K562 (cell line): ENCODE measurements around the gene SH3BP5L. TPM values are rescaled to one million over a fixed set of nuclear protein-coding genes. Genes with fewer than 3 reads are reported as not detected.

Source experiments
- ASH1L ChIP-seq: fragments of 450-650 bp; IDR thresholded peaks from 2 replicates; pipeline ENCODE4 v1.6.1; 2018; ENCODE audit warnings: borderline replicate concordance, mild to moderate bottlenecking, low read depth; ENCODE audit not compliant: partially characterized antibody
- COPS2 ChIP-seq: fragments of 450-650 bp; conservative IDR thresholded peaks from 2 replicates; pipeline ENCODE4 v1.6.1; 2016; ENCODE audit warnings: mild to moderate bottlenecking, moderate library complexity
- DDX20 ChIP-seq: fragments of 450-650 bp; IDR thresholded peaks from 2 replicates; pipeline ENCODE4 v1.6.1; 2016; ENCODE audit warnings: missing genetic modification characterization, low read depth, mild to moderate bottlenecking, missing compliant biosample characterization, moderate library complexity
- GTF2F1 ChIP-seq: IDR thresholded peaks from 2 replicates; pipeline ENCODE4 v1.6.1; 2011; ENCODE audit warnings: low read depth, low read length, improper control_type of control experiment
- GTF3C2 ChIP-seq: IDR thresholded peaks from 3 replicates; pipeline ENCODE4 v1.6.1; 2011; ENCODE audit warnings: borderline replicate concordance, mild to moderate bottlenecking, moderate library complexity; ENCODE audit not compliant: insufficient read length; ENCODE audit errors: extremely low read depth
- HDAC3 ChIP-seq: fragments of 450-650 bp; IDR thresholded peaks from 2 replicates; pipeline ENCODE4 v1.6.1; 2018; ENCODE audit warnings: borderline replicate concordance, mild to moderate bottlenecking, moderate library complexity; ENCODE audit not compliant: partially characterized antibody
- HMGN3 ChIP-seq: IDR thresholded peaks from 2 replicates; pipeline ENCODE4 v1.6.1; 2011; ENCODE audit warnings: borderline replicate concordance, low read depth, mild to moderate bottlenecking, mixed read lengths, low read length; ENCODE audit not compliant: insufficient read length; ENCODE audit errors: extremely low read depth
- HNRNPK ChIP-seq: fragments of 200-400 bp; formaldehyde crosslinking; IDR thresholded peaks from one replicate; pipeline ENCODE4 v1.6.1; 2018; ENCODE audit warnings: mild to moderate bottlenecking, low read depth, low read length; ENCODE audit not compliant: poor library complexity, severe bottlenecking
- LARP7 ChIP-seq: fragments of 450-650 bp; IDR thresholded peaks from 2 replicates; pipeline ENCODE4 v1.6.1; 2016
- NR2C1 ChIP-seq, 2 experiments: fragments of 450-650 bp; IDR thresholded peaks; 2 replicates each; pipeline ENCODE4 v1.6.1; 2017; ENCODE audit warnings: mild to moderate bottlenecking in 2 of 2, antibody characterized with exemption in 1 of 2, inconsistent platforms in 1 of 2, missing compliant biosample characterization in 1 of 2, missing genetic modification characterization in 1 of 2
- RFX1 ChIP-seq: fragments of 450-650 bp; IDR thresholded peaks from 2 replicates; pipeline ENCODE4 v1.6.1; 2016; ENCODE audit warnings: mild to moderate bottlenecking, moderate library complexity
- RHOXF2B ChIP-seq: fragments of 250-450 bp; sonication (Bioruptor Pico); conservative IDR thresholded peaks from 2 replicates; pipeline ENCODE4 v1.5.1; 2021
- SMARCE1 ChIP-seq: fragments of 450-650 bp; IDR thresholded peaks from 2 replicates; pipeline ENCODE4 v1.7.1; 2016; ENCODE audit warnings: mild to moderate bottlenecking
- ZBTB40 ChIP-seq, 2 experiments: fragments of 450-650 bp in 1 of 2; sonication (generic) in 1 of 2; formaldehyde crosslinking in 1 of 2; IDR thresholded peaks; 2 replicates each; pipeline versions ENCODE4 v1.7.1 to v1.9.0; 2016 to 2022; ENCODE audit warnings: inconsistent platforms in 1 of 2, mild to moderate bottlenecking in 1 of 2, missing genetic modification reagents in 1 of 2
- ZNF165 ChIP-seq: fragments of 250-450 bp; sonication (Bioruptor Pico); IDR thresholded peaks from 2 replicates; pipeline ENCODE4 v1.4.0; 2020; ENCODE audit warnings: borderline replicate concordance
- polyA plus RNA-seq, 8 experiments: library from polyadenylated mRNA; depleted of rRNA in 4 of 8; stranded (reverse) in 5 of 8; unstranded in 3 of 8; fragments of >200 nt; fragmentation: Nextera tagmentation in 2 of 8; fragmentation: Illumina TruSeq in 1 of 8; extraction: Ambion mirVana in 2 of 8; extraction: Trizol in 1 of 8; gene quantifications; 2 replicates each; pipeline versions ENCODE4 v1.2.1 to v1.2.3, GENCODE V29; 2011 to 2014; ENCODE audit warnings: inconsistent platforms in 1 of 8, missing spikeins in 1 of 8
- total RNA-seq, 7 experiments: library from RNA; depleted of rRNA in 6 of 7; stranded (reverse); fragments of >200 nt in 6 of 7; fragmentation: Illumina TruSeq in 2 of 7; extraction: Trizol in 2 of 7; gene quantifications; 2 replicates each; pipeline versions ENCODE4 v1.2.1 to v1.2.3, GENCODE V29; 2011 to 2021; ENCODE audit warnings: low replicate concordance in 1 of 7

The SH3BP5L gene
- total and polyA plus RNA-seq, 9 of the 15 experiments (the other 6 are each of a cell fraction or from before 2014, with no cell fraction given): 1.9 to 26.5 (median 15.8) TPM

- TF ChIP-seq HDAC3 (peak; percentile 33), GTF2F1 (no peak; the same call in 1 of the 2 replicates), DDX20 (tag) (no peak), HNRNPK (no peak), ZBTB40 (IDR thresholded peaks at IDR 0.05) (peak; percentile 88), ZBTB40 (CRISPR knock-in tag; IDR thresholded peaks at IDR 0.05) (no peak), RFX1 (peak; percentile 20; the same call in 1 of the 2 replicates), ZNF165 (no peak), LARP7 (no peak), NR2C1 (IDR thresholded peaks at IDR 0.05) (no peak), NR2C1 (tag; IDR thresholded peaks at IDR 0.05) (no peak; the same call in 1 of the 2 replicates), GTF3C2 (peak; percentile 77), COPS2 (no peak), HMGN3 (no peak), SMARCE1 (no peak), RHOXF2B (CRISPR knock-in tag) (no peak), ASH1L (no peak)
Observed at GRCh38 chr1:248873993-248874533, 48.3 kb upstream of the SH3BP5L start (continued).
